Middle frontal gyrus (tissue), 1 donor: ENCODE measurements around the gene DPP6.

Experiments
- DNase-seq: peaks from one replicate; pipeline ENCODE4 v3.0.0-alpha.2; 2015; ENCODE audit warnings: low spot score; ENCODE audit errors: extremely low spot score

DPP6 gene

DNA sequence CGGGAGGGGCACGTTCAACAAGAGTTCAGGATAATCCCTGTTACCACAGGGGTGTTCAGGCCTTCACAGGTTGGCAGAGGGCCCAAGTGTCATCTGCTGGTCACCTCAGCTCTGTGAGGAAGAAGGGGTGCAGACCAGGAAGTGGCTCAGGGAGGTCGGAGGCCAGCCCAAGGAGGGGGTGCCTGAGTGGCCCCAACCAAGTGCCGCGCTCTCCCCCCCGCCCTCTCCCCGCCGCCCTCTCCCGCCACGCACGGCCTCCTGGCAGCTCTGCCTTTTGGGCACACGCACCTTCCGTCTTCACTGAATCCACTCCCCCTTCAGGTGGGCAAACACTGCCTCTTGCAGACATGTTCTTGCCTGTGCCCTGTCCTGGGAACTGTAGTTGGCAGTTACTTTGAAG is 705.6 kb downstream of the DPP6 start:
- no peak for DNase-seq

DNA sequence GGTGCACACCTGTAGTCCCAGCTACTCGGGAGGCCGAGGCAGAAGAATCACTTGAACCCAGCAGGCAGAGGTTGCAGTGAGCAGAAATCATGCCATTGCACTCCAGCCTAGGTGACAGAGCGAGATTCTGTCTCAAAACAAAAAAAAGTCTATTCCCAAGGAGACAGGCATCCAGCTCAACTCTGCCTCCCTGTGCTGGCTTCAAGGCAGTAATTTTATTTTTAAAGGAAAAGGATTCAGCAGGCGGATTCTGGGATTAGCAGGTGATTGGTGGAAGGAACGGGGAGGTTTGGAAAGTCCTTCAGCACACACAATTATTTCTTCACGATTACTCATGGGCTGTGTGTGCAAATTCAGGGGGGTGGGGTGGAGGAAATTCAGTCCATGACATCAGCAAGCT is 707.8 kb downstream of the DPP6 start:
- DNase-seq: no peak

DNA sequence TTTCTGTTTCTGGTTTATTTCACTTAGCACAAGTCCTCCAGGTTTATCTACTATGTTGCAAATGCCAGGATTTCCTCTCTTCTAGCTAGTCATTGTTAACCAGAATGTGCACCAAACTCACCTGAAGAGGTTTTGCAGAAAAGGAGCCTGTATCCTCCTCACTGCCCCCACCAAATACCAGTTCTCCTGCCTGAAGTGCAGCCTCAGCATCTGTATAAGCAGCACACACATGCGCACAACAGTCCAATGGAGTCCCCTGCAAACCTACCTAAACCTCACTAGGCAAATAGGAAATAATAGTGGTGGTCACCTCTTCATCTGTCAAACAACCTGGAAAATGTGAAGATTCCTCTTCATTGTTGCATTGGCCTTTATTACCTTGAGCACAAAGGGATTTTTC is 712.9 kb downstream of the DPP6 start:
- no peak for DNase-seq

DNA sequence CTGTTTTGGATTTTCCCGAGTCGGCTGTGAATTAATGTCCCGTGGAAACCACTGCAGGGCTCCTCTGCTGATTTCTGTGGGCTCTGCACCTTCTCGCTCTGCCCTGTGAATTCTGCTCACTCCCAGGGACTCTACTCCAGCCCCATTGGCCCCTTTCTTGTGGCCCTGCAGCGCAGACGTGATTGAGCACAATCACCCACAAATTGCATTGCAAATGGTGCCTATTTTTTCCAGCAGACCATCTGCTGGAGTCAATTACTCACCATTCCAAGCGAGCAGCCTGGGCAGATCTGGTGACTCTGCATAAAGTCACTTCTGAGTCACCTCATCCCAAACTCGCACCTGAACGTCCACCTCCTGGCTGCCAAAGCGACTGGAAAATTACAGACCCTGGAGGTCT is 714.9 kb downstream of the DPP6 start:
- DNase-seq: peak; percentile 65

DNA sequence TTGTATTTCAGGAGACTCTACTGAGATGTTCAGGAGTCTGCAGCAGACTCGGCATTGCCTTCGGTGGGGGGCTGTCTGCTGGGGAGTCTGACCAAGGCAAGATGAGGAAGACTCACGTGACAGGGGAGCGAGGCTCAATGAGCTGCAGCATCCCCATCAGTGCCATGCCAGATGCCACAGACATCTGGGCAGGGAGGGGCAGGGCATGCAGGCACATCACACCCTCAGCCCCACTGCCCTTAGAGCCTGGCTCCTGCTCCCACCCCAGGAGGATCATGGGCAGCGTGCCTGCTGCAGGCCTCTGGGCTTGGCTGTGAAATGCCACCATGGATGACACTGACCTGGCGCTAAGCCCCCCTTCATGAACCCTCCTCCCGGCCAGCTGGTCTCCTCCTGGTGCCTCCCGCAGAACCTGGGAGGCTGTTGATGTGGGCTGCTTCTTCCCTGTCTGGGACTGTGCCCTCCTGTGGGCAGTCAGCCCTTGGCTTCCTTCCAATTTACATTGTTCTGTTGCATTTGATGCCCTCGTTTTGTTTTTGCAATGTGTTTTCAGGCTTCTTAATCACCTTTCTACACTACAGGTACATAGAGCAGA is 715.7 kb downstream of the DPP6 start:
- no peak for DNase-seq

DNA sequence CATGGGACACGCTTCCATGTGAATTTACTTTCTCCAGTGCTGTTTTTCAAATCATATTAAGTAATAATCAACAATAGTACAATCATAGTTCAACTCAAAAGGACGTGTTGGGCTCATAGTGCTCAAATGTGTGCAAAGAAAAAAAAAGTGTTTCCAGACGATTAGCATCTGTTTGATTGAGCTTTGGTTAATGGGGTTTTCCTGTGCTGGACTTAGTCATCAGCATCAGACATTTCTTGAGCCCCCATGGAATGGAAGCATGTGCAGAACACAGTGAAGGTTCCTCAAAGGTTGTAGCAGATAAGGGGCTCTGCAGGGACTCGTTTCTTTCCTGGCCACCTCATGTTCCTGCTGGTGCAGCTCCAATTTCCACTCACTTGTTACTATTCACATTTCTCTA is 716.8 kb downstream of the DPP6 start:
- DNase-seq: no peak

DNA sequence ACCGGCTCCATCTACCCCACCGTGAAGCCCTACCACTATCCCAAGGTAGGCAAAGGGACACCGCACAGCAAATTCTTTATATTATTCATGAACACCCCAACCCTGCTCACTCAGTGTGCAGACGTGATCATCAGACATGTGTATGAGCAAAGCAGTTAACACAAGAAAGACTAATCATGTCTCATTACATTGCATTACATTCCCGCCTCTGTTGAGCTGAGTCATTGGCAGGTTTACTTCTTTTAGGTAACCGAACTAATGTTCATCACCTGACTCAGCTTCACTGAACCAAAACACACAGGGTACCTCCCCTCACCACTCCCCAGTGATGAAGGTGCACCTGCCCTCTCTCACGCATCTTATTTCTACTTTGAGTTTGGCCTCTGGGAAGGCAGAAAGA is 717.3 kb downstream of the DPP6 start:
- DNase-seq: no peak

DNA sequence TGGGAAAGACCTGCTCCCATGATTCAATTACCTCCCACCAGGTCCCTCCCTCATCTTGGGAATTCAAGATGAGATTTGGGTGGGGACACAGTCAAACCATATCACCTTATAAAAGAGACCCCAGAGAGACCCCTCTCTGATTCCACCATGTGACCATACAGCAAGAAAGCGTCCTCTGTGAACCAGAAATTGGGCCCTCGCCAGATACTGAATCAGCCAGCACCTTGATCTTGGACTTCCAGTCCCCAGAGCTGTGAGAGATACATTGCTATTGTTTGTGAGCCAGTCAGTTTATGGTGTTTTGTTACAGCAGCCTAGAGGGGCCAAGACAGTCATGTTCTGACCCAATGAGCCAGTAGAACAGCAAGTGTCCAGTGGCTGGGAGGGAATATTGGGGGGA is 718.2 kb downstream of the DPP6 start:
- no peak for DNase-seq

DNA sequence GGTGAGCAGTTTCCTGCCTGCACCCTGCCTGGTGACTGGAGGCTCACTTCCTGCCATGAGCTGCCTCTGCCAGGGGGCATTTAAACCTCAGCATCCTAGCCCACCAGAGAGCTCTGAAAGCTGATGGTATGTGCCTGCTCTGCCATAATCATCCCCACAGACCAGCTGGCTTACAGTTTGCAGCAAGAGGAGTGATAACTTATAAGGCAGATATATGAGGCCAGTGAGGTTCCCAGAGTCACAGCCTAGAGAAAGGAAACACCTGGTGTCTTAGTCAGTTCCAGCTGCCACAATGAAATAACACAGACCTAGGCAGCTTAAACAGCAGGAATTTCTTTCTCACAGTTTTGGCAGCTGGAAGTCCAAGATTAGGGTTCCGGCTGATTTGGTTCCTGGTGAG is 718.8 kb downstream of the DPP6 start:
- no peak for DNase-seq

DNA sequence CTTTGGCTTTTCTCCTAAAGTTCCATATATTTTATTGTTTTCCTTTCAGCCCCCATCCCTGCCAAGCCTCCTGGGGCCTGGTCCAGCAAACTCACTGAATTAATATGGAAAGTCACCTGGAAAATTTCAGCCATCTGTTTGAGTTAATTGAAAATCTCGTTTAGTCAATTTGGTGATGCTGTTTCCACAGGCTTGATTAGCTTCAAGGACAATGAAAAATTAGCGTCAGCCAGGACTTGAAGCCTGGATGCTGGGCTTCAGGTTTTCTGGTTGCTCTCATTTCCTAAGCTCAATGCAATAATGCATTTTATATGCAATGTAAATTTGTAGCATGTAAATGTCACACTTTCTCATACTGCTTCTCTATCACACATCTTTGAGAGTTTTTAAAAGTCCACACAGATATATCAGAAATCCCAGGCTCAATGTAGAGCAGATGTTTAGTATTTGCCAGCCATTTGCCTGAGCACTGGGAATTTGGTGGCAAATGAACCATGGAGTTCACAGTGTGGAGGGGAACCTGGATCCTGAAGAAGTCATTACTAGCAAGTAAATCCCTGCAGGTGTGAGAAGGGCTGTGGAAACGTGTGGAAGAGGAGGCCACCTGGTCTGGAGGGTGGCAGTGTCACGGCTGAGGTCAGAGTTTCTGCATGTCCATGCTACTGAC is 722.2 kb downstream of the DPP6 start:
- no peak for DNase-seq

DNA sequence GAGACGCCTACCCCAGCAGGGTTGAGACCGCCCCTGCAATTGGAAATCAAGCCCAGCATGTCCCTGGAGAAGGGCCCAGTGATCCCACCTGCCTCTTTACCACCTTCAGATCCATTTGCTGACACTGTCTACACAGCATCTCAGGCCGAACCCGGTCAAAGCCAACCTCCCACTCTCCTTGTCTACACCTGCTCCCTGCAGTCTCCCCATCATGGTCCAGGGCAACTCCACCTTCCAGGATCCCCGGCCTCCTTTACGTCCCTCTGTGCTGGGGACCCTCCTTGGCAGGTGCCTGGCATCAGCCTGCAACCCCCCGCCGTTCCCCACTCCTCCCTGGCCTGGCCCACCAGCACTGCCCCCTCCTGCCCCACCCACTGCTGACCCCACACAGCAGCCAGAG is 723.5 kb downstream of the DPP6 start:
- no peak for DNase-seq

DNA sequence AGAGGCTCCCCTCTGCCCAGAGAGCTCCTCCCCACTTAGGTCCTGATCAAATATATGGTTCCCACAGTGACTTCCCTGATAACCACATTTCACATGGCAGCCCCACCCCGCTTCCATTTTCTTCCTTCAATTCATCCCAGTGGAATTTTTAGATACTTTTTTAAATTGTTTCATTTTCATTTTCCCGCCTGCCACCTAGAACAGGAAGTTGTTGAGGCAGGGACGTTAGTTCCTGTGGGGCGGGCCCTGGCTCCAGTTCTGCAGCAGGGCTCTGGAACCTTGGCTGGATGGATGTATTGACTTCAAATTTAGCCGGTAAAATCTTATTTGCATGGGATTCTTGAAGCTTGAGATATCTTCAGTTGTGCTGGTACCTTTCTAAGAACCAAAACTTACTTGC is 724.2 kb downstream of the DPP6 start:
- no peak for DNase-seq

DNA sequence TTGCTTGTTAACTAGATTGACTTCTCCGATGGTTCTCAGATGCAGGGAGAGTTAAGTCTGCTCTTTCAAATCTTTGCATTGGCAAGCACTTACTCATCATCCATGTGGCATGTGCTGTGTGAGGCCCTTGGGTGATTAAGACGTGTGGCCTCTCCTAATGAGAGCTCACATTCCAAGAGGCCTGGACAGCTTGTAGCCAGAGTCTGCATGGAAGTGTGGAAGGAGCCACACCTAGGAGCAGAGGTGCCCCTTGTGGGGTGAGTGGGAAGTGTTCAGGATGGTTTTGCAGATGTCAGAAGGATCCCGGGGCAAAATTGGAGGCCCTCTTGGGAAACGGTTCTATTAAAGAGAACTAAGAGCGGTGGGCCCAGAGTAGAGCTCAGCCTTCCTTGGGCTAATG is 724.8 kb downstream of the DPP6 start:
- DNase-seq: no peak

DNA sequence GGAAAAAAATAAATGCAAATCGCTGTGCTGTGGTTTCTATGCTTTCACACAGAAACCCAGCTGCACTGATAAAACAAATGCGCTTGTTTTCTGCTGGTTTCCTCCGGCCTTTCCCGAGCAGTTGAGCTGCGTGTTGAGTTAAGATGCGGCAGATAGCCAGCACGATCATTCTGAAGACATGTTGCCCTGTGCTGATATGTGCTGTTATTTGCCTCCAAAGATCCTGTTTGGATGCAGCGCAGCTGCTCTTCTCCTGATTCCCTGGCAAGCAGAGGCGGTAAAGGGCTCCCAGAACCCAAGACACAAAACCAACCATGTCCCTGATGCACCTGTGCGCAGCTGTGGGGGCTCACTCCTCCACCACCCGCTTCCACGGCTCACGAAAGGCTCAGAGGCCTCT is 725.3 kb downstream of the DPP6 start:
- peak; percentile 29 for DNase-seq

DNA sequence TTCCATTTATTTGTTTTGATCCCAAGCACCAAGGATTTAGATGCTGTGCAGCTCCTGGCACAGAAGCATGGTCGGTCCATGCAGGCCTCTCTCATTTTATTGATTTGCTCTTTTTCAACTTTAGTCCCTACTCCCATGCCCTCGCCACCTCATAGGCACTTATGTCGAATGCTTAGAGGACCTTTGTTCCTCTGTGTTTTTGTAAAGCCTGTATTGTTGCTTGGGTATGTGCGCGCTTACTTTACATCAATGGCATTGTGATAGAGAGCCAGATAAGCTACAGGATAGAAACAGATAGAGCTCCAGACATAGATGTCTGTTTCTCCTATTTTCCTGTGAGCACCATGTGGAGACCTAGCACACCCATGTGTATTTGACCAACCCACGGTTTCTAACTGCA is 725.7 kb downstream of the DPP6 start:
- DNase-seq: peak; percentile 17

DNA sequence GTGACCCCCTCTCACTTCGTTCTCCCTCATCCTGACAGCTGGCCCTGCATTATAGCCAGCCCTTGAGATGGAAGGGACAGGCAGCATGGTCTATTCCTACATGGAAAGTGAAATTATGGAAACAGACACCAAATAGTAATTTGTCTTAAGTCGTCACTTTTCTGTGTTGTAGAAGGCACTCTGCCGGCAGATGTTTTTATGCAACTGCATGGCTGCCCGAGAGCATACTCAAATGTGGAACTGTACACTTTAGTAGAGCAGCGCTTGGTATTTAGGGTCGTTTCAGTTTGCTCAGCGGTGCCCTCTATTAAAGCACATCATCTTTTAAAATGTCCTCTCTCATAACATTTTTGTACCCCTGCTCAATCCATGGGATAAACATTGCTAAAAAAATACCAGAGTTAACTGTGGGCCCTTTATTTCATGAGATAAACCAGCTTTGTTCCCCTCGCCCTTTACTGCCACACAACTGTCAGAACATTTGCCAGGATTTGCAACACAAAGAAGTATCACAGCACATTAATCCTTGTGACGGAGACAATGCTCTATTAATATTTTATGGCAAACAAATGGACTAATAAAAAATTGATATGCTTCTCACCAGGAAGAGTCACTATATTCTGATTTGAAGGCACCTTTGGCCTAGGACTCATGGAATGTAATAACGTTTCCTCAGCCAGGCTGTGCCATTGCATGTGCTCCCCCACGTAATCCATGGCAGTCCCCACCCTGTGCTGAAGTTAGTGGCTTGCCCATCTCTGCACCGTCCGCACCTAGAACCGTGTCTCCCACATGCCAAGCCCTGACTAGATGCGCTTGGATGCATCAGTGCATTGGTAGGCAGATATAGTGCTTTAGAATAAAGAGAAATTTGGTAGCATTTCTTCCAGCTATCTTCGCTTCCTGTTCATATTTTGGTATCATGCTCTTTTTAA is 729.4 kb downstream of the DPP6 start:
- DNase-seq: peak; percentile 38

DNA sequence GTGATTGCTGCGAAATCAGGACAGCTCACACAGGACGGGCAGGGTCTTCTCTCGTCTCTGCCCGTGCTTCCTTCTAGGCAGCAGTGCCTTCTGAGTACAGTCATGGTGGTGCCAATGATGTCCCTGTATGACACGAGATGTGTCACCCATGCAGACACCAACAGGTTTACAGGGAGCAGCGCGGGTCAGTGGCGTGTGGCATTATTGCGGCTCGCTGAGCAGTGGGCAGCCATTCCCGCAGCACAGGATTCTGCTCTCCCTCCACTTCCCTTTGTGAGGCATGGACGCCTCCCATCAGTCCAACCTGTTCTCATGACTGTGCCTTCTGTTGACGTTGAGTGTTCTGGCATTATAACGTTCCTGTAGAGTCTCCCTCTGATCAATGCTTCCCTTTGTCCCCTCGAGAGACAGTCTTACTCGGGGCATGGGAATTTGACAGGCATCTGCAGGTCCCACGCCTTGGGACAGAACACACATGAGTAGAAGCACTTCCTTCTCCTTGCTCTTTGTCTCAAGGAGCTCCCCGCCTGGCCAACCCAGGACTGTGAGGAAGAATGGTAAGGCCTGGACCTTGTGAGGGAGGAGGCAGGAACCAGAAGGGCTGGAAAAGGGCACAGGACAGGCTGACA is 731.2 kb downstream of the DPP6 start:
- DNase-seq: no peak

DNA sequence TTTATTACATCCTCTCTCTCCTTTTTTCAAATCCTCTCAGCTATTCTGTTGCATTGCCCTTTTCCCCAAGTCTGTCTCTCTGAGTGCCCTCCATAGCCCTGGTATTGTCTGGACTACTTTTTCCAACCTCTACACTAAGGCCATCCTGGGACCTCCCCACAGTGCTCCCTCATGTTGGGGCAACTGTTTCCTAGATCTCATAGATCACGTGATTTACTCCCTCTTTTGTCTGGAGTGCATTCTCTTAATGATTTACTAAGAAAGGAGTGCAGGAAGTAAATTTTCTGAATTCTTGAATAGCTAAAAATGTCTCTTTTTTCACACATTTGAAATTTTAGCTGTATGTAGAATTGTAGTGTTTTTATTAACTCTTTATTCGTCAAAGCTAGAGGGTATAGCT is 733.7 kb downstream of the DPP6 start:
- DNase-seq: no peak

DNA sequence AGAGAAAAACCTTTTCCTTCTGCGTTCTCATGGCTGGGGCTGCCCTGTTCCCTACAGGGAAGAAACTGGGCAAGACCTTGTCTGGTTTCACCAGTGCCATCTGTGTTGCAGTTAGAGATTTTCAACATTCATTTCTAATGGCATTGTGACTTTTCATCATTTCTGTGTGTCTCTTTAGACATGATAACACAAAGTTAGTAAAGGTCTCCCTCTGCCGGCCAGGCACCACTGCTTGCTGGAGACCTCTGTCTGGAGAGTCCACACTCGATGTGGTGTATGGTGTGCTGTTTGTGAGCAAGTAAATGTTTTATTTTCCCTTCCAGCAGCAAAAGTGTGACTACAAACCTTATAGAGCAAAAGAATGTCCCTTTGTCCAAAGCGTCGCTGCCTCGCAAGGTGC is 737.2 kb downstream of the DPP6 start:
- peak; percentile 13 for DNase-seq

DNA sequence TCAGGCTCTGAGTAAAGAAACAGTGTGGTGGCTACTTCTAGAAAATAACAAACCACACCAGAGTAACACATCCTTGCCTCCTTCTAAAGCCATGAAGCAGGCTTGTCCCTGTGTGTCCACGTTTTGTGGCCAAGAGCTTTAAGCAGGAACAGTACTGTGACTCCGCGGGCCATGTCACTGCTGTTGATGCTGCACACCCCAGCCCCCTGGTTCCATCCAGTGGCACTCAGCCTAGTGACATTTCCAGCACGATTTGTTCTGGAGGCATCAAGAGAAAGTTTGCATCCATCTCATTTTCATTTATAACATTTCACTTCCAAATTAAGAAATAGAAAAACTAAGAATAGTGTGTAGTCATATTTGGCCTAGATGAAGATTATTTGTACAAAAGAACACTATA is 739.4 kb downstream of the DPP6 start:
- no peak for DNase-seq

DNA sequence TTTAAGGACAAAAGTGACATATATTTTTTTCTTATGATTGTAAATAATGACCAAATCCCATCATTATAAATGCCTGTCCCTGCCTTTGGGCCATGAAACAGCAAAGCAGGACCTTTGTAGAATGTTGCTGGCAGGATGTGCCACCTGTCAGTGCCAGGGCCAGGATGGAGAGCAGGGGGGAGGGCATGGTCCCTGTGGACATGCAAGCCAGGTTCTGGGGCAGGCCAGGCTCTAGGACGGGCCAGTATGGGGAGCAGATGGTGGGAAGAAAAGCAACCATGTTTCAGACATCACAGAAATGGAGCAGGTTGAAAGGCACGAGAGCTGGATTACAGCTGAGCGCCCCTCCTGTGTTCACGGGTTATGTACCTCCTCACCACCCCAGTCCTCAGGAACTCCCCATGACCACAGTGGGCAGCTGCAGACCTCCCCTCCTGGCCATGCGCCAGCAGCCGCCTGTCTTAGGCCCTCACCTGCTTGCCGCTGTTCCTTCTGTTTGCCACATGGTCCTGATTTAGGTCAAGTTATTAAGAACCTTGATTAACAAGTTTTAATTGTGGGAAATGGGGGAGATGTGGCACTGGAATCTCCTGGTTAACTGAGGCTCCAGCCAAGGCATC is 740.3 kb downstream of the DPP6 start:
- no peak for DNase-seq
